Gastrocnemius medialis (tissue), 4 donors: ENCODE data around the gene LSS. TPM values are rescaled to one million over a fixed set of nuclear protein-coding genes. Genes with fewer than 3 reads are reported as not detected.

Experiments used
- ATAC-seq, 2 donors: fragments of 150-250 bp; one replicate each; pipeline ENCODE4 v1.9.1; 2016
- DNase-seq, 2 donors: peaks; one replicate each; pipeline ENCODE4 v3.0.0-alpha.2; 2019
- H3K27ac ChIP-seq, 4 donors: fragments of 200-600 bp; sonication (generic); 1 replicate in 1 of 4; 2 replicates in 3 of 4; pipeline ENCODE4 v1.5.1; 2016 to 2018; ENCODE audit warnings: mild to moderate bottlenecking in 2 of 4, moderate library complexity in 1 of 4
- H3K27me3 ChIP-seq, 3 donors: fragments of 200-600 bp; sonication (generic) in 2 of 3; 1 replicate in 1 of 3; 2 replicates in 2 of 3; pipeline versions ENCODE4 v1.5.1 to v1.6.0; 2016 to 2019; ENCODE audit warnings: mild to moderate bottlenecking in 1 of 3, moderate library complexity in 1 of 3
- H3K36me3 ChIP-seq, 2 donors: fragments of 200-600 bp; sonication (generic) in 1 of 2; one replicate each; pipeline ENCODE4 v1.5.1; 2017 to 2018
- H3K4me1 ChIP-seq, 2 donors: fragments of 200-600 bp; sonication (generic) in 1 of 2; one replicate each; pipeline ENCODE4 v1.5.1; 2016 to 2017; ENCODE audit warnings: mild to moderate bottlenecking in 2 of 2
- H3K4me3 ChIP-seq, 4 donors: fragments of 200-600 bp; sonication (generic) in 3 of 4; 1 replicate in 1 of 4; 2 replicates in 3 of 4; pipeline ENCODE4 v1.5.1; 2016 to 2019; ENCODE audit warnings: mild to moderate bottlenecking in 2 of 4
- H3K9me3 ChIP-seq, 3 donors: fragments of 200-600 bp; sonication (generic) in 2 of 3; 1 replicate in 1 of 3; 2 replicates in 2 of 3; pipeline ENCODE4 v1.5.1; 2016 to 2019
- CTCF ChIP-seq, 5 experiments: fragments of 450-650 bp in 3 of 5; fragments of 200-600 bp in 2 of 5; sonication (generic) in 2 of 5; IDR thresholded peaks in 4 of 5; conservative IDR thresholded peaks in 1 of 5; 1 replicate in 4 of 5; 2 replicates in 1 of 5; pipeline ENCODE4 v1.5.1; 2016 to 2019; ENCODE audit warnings: antibody characterized with exemption in 5 of 5, mild to moderate bottlenecking in 3 of 5, moderate library complexity in 3 of 5
- POLR2A ChIP-seq, 2 donors: fragments of 450-650 bp; IDR thresholded peaks; one replicate each; pipeline ENCODE4 v1.6.1; 2017; ENCODE audit warnings: antibody characterized with exemption in 2 of 2, mild to moderate bottlenecking in 2 of 2, moderate library complexity in 2 of 2
- in situ Hi-C, 4 donors: fragments of 200-750 bp; cut with MboI; loops; one replicate each; pipeline versions ENCODE4 v1.15.0 to v1.8.0; 2017; ENCODE audit warnings: low sequenced_read_pairs in 4 of 4
- intact Hi-C: fragments of 100-400 bp; cut with DNase I; formaldehyde crosslinking; loops from one replicate; pipeline ENCODE4 v1.15.1; 2023; ENCODE audit warnings: low total_unique reads
- total RNA-seq, 4 donors: library from RNA; depleted of rRNA; stranded (reverse); fragments of >200 nt; gene quantifications; one replicate each; pipeline versions ENCODE4 v1.1.0 to v1.2.3, GENCODE V29; 2016

The LSS gene
- total RNA-seq, 4 donors from 2014 or later: 26.4 to 47.2 (median 32.7) TPM

GRCh38 chr21:46150491-46151121 is 78.0 kb downstream of the LSS start:
- intact Hi-C loops: no loop called here
- H3K4me1 ChIP-seq: peaks cover 0 to 10% of the 10 kb centered on the region in 2 donors
- no peaks in the 10 kb centered on the region for H3K9me3 ChIP-seq
- H3K4me3 ChIP-seq: no peak overlapping the region
- in situ Hi-C loops: no loop called here
- ATAC-seq (no peak), DNase-seq (peak in 1 of 2 donors; percentile 6)
- no peaks in the 10 kb centered on the region for H3K36me3 ChIP-seq
- TF ChIP-seq POLR2A (IDR thresholded peaks at IDR 0.05) (no peak), CTCF (IDR thresholded peaks at IDR 0.05 in 4 of 5, conservative IDR thresholded peaks at IDR 0.05 in 1 of 5) (no peak)
- H3K27me3 ChIP-seq: peaks cover 0 to 9% (median 0%) of the 10 kb centered on the region in 3 donors
- H3K27ac ChIP-seq: no peak overlapping the region

GRCh38 chr21:46150073-46150472 is 78.5 kb downstream of the LSS start:
- intact Hi-C loops (no loop called here), in situ Hi-C loops (no loop called here)
- TF ChIP-seq CTCF (IDR thresholded peaks at IDR 0.05 in 4 of 5, conservative IDR thresholded peaks at IDR 0.05 in 1 of 5) (no peak), POLR2A (IDR thresholded peaks at IDR 0.05) (no peak)
- ATAC-seq (no peak), DNase-seq (peak in 1 of 2 donors; percentile 6)
- no peak overlapping the region for H3K4me3 ChIP-seq
- H3K27ac ChIP-seq: no peak overlapping the region
- peaks cover 0 to 9% (median 0%) of the 10 kb centered on the region in 3 donors for H3K27me3 ChIP-seq
- H3K9me3 ChIP-seq: no peaks in the 10 kb centered on the region
- peaks cover 0 to 10% of the 10 kb centered on the region in 2 donors for H3K4me1 ChIP-seq
- no peaks in the 10 kb centered on the region for H3K36me3 ChIP-seq

GRCh38 chr21:46149205-46149901 is 79.2 kb downstream of the LSS start:
- no peaks in the 10 kb centered on the region for H3K36me3 ChIP-seq
- peaks cover 0 to 9% (median 0%) of the 10 kb centered on the region in 3 donors for H3K27me3 ChIP-seq
- no peak overlapping the region for H3K27ac ChIP-seq
- DNase-seq (no peak), ATAC-seq (no peak)
- intact Hi-C loops: no loop called here
- H3K4me3 ChIP-seq: no peak overlapping the region
- in situ Hi-C loops: no loop called here
- H3K9me3 ChIP-seq: no peaks in the 10 kb centered on the region
- TF ChIP-seq CTCF (IDR thresholded peaks at IDR 0.05 in 4 of 5, conservative IDR thresholded peaks at IDR 0.05 in 1 of 5) (no peak), POLR2A (IDR thresholded peaks at IDR 0.05) (no peak)
- peaks cover 0 to 10% of the 10 kb centered on the region in 2 donors for H3K4me1 ChIP-seq

GRCh38 chr21:46148106-46148505 is 80.5 kb downstream of the LSS start:
- Histone ChIP-seq H3K27ac (no peak overlapping the region), H3K4me1 (peaks cover 0 to 4% of the 10 kb centered on the region in 2 donors), H3K36me3 (no peaks in the 10 kb centered on the region), H3K9me3 (no peaks in the 10 kb centered on the region), H3K4me3 (no peak overlapping the region), H3K27me3 (peaks cover 0 to 9% (median 0%) of the 10 kb centered on the region in 3 donors)
- TF ChIP-seq CTCF (IDR thresholded peaks at IDR 0.05 in 4 of 5, conservative IDR thresholded peaks at IDR 0.05 in 1 of 5) (no peak), POLR2A (IDR thresholded peaks at IDR 0.05) (no peak)
- ATAC-seq: no peak
- no peak for DNase-seq
- in situ Hi-C loops (no loop called here), intact Hi-C loops (no loop called here)
